Mammary epithelial cell (primary cell): ENCODE data around the gene TCP11.

Source experiments
- EZH2 ChIP-seq: IDR thresholded peaks from 2 replicates; pipeline ENCODE4 v1.6.1; 2012; ENCODE audit warnings: low read length, inconsistent platforms, borderline replicate concordance
- TF ChIP-seq, protein P1 (sequence below), 2 donors: IDR thresholded peaks in 1 of 2; conservative IDR thresholded peaks in 1 of 2; 2 replicates each; pipeline ENCODE4 v1.5.1; 2011 to 2012; ENCODE audit warnings: inconsistent platforms in 2 of 2, low read length in 2 of 2, mild to moderate bottlenecking in 2 of 2, control low read depth in 1 of 2, low read depth in 1 of 2; ENCODE audit not compliant: insufficient read depth in 1 of 2; ENCODE audit errors: extremely low read depth in 1 of 2

DNA sequence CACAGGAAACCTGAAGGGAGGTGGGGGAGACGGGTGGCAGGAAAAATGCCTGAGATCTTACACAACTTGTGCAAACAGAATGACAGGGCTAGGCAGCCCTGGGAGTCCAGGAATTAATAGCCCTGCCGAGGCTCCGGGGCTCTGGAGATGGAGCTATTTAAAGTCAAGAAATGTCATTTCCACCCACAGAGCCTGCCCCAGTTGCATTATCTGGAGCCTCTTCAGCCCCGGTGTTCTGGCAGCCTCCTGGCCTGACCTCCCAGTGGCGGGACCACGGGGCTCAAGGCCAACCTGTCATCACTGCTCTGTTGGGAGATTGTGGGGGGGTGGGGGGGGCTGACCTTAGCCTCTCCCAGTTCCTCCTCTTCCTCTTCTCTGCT, 44.2 kb upstream of the TCP11 start:
- TF ChIP-seq, protein P1, sequence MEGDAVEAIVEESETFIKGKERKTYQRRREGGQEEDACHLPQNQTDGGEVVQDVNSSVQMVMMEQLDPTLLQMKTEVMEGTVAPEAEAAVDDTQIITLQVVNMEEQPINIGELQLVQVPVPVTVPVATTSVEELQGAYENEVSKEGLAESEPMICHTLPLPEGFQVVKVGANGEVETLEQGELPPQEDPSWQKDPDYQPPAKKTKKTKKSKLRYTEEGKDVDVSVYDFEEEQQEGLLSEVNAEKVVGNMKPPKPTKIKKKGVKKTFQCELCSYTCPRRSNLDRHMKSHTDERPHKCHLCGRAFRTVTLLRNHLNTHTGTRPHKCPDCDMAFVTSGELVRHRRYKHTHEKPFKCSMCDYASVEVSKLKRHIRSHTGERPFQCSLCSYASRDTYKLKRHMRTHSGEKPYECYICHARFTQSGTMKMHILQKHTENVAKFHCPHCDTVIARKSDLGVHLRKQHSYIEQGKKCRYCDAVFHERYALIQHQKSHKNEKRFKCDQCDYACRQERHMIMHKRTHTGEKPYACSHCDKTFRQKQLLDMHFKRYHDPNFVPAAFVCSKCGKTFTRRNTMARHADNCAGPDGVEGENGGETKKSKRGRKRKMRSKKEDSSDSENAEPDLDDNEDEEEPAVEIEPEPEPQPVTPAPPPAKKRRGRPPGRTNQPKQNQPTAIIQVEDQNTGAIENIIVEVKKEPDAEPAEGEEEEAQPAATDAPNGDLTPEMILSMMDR (conservative IDR thresholded peaks at IDR 0.05 in 1 of 2, IDR thresholded peaks at IDR 0.05 in 1 of 2; ENCODE audit: extremely low read depth in 1 of 2, insufficient read depth in 1 of 2, low read depth in 1 of 2, low read length in 2 of 2) = no peak
- no peak for TF ChIP-seq EZH2
